ENCODE data around the gene MIGA2. TPM values are rescaled to one million over a fixed set of nuclear protein-coding genes. Genes with fewer than 3 reads are reported as not detected.

MIGA2 gene
- total and polyA plus RNA-seq, 2 of the 8 experiments (the other 6 are each of a cell fraction or from before 2014, with no cell fraction given): 24.6 to 39.0 TPM

DNA sequence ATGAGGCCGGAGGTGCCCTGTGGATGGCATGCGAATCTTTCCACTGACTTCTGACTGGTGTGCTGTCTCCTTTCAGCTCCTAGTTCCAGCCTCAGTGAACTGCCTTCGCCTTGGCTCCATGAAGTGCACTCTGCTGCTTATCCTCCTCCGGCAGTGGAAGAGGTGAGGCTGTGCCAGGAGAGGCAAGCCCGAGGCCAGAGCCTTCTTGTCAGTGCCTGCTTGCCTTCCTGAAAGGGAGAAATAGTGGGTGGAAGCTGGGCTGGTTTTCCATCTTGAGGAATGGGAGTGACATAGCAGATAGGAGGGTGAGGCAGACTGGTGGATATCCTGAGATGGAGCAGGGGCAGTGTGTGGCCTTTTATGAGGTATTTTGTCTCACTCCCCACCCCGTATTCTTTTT lies 38.0 kb upstream of the MIGA2 start:
- POLR2A ChIA-PET (ENCODE audit: partially characterized antibody): interaction anchor here (0.9 to 2.5 kb wide), 2 partner anchors 10 to 222 kb away, joined by 3 to 11 read pairs; no protein-coding TSS in a partner anchor
- H3K79me2 ChIP-seq (ENCODE audit: control insufficient read depth in 1 of 2, insufficient read depth in 2 of 2, low read length in 2 of 2): no peaks in the 10 kb centered on the region
- no peak overlapping the region for H2BK15ac ChIP-seq (ENCODE audit: low read length)
- H2BK5ac ChIP-seq (ENCODE audit: low read depth, low read length): no peak overlapping the region; the same call in 1 of the 2 replicates
- no peak overlapping the region for H3K56ac ChIP-seq (replicated peaks; ENCODE audit: insufficient read length, low read depth, low read length)
- no peak overlapping the region for H2BK12ac ChIP-seq (ENCODE audit: low read depth, low read length)
- H4K8ac ChIP-seq (ENCODE audit: extremely low read depth, insufficient read depth, low read length): no peak overlapping the region
- CTCF ChIA-PET (ENCODE audit: partially characterized antibody): interaction anchor here (1.4 to 7.4 kb wide), 2 partner anchors 10 to 151 kb away, joined by 3 to 67 read pairs; no protein-coding TSS in a partner anchor
- no peaks in the 10 kb centered on the region for H3K9me3 ChIP-seq (ENCODE audit: insufficient read depth in 2 of 2, low read depth in 1 of 2, low read length in 1 of 2)
- DNase-seq (ENCODE audit: low read depth in 1 of 2, low spot score in 2 of 2) (no peak), FAIRE-seq (no peak)
- H3K27me3 ChIP-seq (replicated peaks in 1 of 4; ENCODE audit: control insufficient read depth in 3 of 4, extremely low read depth in 1 of 4, insufficient read depth in 3 of 4, low read length in 3 of 4): no peaks in the 10 kb centered on the region
- H2BK120ac ChIP-seq (replicated peaks; ENCODE audit: low read depth, low read length): no peak overlapping the region
- no peak overlapping the region for H3K9ac ChIP-seq (replicated peaks in 1 of 4; ENCODE audit: extremely low read depth in 1 of 4, low read depth in 3 of 4, low read length in 3 of 4)
- H4K91ac ChIP-seq (replicated peaks; ENCODE audit: insufficient read length, low read length): no peak overlapping the region
- no peak overlapping the region for H2AFZ ChIP-seq (ENCODE audit: low read length)
- peaks cover 9 to 10% of the 10 kb centered on the region in 2 experiments for H4K20me1 ChIP-seq (replicated peaks in 1 of 2; ENCODE audit: control insufficient read depth in 1 of 2, insufficient read depth in 2 of 2, low read length in 2 of 2)
- no peaks in the 10 kb centered on the region for H3K79me1 ChIP-seq (ENCODE audit: low read depth, low read length)
- WGBS, 2 experiments (ENCODE audit: extremely low coverage in 1 of 2, insufficient coverage in 1 of 2, insufficient read length in 1 of 2, insufficient replicate concordance in 2 of 2, low coverage in 1 of 2, low lambda C conversion rate in 2 of 2, missing lambda C conversion rate in 1 of 2): 95% methylated on average over 6 of the region's 6 CpGs; no CpG with 5 or more reads in 1 of the 2 experiments
- H2AK5ac ChIP-seq (ENCODE audit: low read depth, low read length): no peak overlapping the region
- no peak overlapping the region for H2BK20ac ChIP-seq (ENCODE audit: low read length)
- H3K23me2 ChIP-seq (ENCODE audit: low read depth, low read length): no peaks in the 10 kb centered on the region
- no peak overlapping the region for H4K5ac ChIP-seq (ENCODE audit: insufficient read length, low read depth, low read length)
- no peaks in the 10 kb centered on the region for H3K4me1 ChIP-seq (replicated peaks in 1 of 4; ENCODE audit: control insufficient read depth in 3 of 4, insufficient read depth in 4 of 4, low read length in 3 of 4)
- no peak overlapping the region for H3K14ac ChIP-seq (ENCODE audit: insufficient read length)
- H3K4me3 ChIP-seq (ENCODE audit: extremely low read depth in 1 of 4, insufficient read depth in 2 of 4, low read depth in 3 of 4, low read length in 4 of 4): no peak overlapping the region
- no peak overlapping the region for H3K18ac ChIP-seq (ENCODE audit: extremely low read depth, low read length)
- H3K4me2 ChIP-seq (ENCODE audit: insufficient read depth in 1 of 2, low read depth in 2 of 2, low read length in 2 of 2): no peak overlapping the region
- no peak overlapping the region for H3K4ac ChIP-seq (replicated peaks; ENCODE audit: insufficient read length, low read depth, low read length)
- no peak overlapping the region for H3K23ac ChIP-seq (ENCODE audit: insufficient read length)
- H3K27ac ChIP-seq (ENCODE audit: low read depth, low read length): no peak overlapping the region
- peaks cover 55 to 86% (median 80%) of the 10 kb centered on the region in 4 experiments for H3K36me3 ChIP-seq (ENCODE audit: control insufficient read depth in 2 of 4, insufficient read depth in 4 of 4, low read length in 3 of 4)
- TF ChIP-seq POU5F1 (IDR thresholded peaks at IDR 0.05; ENCODE audit: low read depth, low read length) (no peak), SIRT6 (IDR thresholded peaks at IDR 0.05; ENCODE audit: low read length) (no peak), GTF2F1 (IDR thresholded peaks at IDR 0.05; ENCODE audit: borderline replicate concordance, low read depth, low read length) (no peak), NRF1 (IDR thresholded peaks at IDR 0.05; ENCODE audit: low read depth, low read length) (no peak), CHD2 (IDR thresholded peaks at IDR 0.05; ENCODE audit: low read length) (no peak), KDM4A (IDR thresholded peaks at IDR 0.05; ENCODE audit: low read depth, low read length, severe bottlenecking) (no peak), TCF12 (IDR thresholded peaks at IDR 0.05; ENCODE audit: low read depth, low read length) (no peak), CREB1 (IDR thresholded peaks at IDR 0.05) (no peak), TEAD4 (IDR thresholded peaks at IDR 0.05; ENCODE audit: low read depth, low read length) (no peak), RNF2 (IDR thresholded peaks at IDR 0.05; ENCODE audit: borderline replicate concordance, low read depth, low read length, missing control alignments, poor library complexity, severe bottlenecking) (no peak), EGR1 (IDR thresholded peaks at IDR 0.05; ENCODE audit: borderline replicate concordance, low read depth, low read length) (no peak)
- TF ChIP-seq, protein P1, sequence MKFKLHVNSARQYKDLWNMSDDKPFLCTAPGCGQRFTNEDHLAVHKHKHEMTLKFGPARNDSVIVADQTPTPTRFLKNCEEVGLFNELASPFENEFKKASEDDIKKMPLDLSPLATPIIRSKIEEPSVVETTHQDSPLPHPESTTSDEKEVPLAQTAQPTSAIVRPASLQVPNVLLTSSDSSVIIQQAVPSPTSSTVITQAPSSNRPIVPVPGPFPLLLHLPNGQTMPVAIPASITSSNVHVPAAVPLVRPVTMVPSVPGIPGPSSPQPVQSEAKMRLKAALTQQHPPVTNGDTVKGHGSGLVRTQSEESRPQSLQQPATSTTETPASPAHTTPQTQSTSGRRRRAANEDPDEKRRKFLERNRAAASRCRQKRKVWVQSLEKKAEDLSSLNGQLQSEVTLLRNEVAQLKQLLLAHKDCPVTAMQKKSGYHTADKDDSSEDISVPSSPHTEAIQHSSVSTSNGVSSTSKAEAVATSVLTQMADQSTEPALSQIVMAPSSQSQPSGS (IDR thresholded peaks at IDR 0.05; ENCODE audit: low read length): no peak

All from H1 (cell line).